Panc1 (cell line): Measurements from ENCODE around the gene AURKB. TPM values are rescaled to one million over a fixed set of nuclear protein-coding genes. Genes with fewer than 3 reads are reported as not detected.

ENCODE experiments used
- ATAC-seq: fragments of 200-7000 bp; cut with Tn5 transposase; 2 replicates; pipeline ENCODE4 v1.9.1; 2020; ENCODE audit warnings: mild to moderate bottlenecking, moderate library complexity
- BruUV-seq: library from RNA; stranded (reverse); fragments of 400-500 nt; replicated peaks from 2 replicates; lab custom pipeline; 2021; lab: Mats Ljungman, UMichigan
- CTCF ChIA-PET: fragments of 300-600 bp; sonication (Branson Sonifier 250); formaldehyde crosslinking; loops from one replicate; lab custom pipeline; 2022; ENCODE audit warnings: antibody characterized with exemption; lab: Charles Lee
- POLR2A ChIA-PET: fragments of 300-600 bp; sonication (Branson Sonifier 250); formaldehyde crosslinking; loops from one replicate; lab custom pipeline; 2022; ENCODE audit warnings: antibody characterized with exemption; lab: Charles Lee
- DNase-seq: peaks from one replicate; pipeline ENCODE4 v3.0.0-alpha.2; 2010; ENCODE audit warnings: low read depth, low spot score
- H3K27ac ChIP-seq: 2 replicates; pipeline ENCODE4 v1.5.1; 2011; ENCODE audit warnings: mild to moderate bottlenecking, low read length, inconsistent platforms
- H3K27me3 ChIP-seq: fragments of 200-500 bp; sonication (Bioruptor generic); 2 replicates; pipeline ENCODE4 v1.6.0; 2014; ENCODE audit warnings: low read length, inconsistent platforms; ENCODE audit not compliant: control insufficient read depth, insufficient read depth
- H3K36me3 ChIP-seq: fragments of 200-500 bp; sonication (Bioruptor generic); 2 replicates; pipeline ENCODE4 v1.5.1; 2014; ENCODE audit warnings: inconsistent platforms, mild to moderate bottlenecking, low read length, moderate library complexity; ENCODE audit not compliant: control insufficient read depth, insufficient read depth
- H3K4me1 ChIP-seq: 2 replicates; pipeline ENCODE4 v1.5.1; 2011; ENCODE audit warnings: inconsistent platforms, mild to moderate bottlenecking, low read length, moderate library complexity; ENCODE audit not compliant: control insufficient read depth, insufficient read depth
- H3K4me3 ChIP-seq, 2 experiments: 2 replicates each; pipeline ENCODE4 v1.5.1; 2011 to 2012; ENCODE audit warnings: low read depth in 2 of 2, low read length in 2 of 2, mild to moderate bottlenecking in 2 of 2, inconsistent platforms in 1 of 2, moderate library complexity in 1 of 2
- H3K9me3 ChIP-seq: fragments of 200-500 bp; sonication (Bioruptor generic); 2 replicates; pipeline ENCODE4 v1.5.1; 2014; ENCODE audit warnings: low read depth, mild to moderate bottlenecking, inconsistent platforms, low read length, moderate library complexity; ENCODE audit not compliant: control insufficient read depth, insufficient read depth
- CTCF ChIP-seq: fragments of 450-650 bp; IDR thresholded peaks from 2 replicates; pipeline ENCODE4 v1.5.1; 2017; ENCODE audit warnings: mild to moderate bottlenecking
- POLR2AphosphoS5 ChIP-seq: IDR thresholded peaks from 2 replicates; pipeline ENCODE4 v1.6.1; 2012; ENCODE audit warnings: mild to moderate bottlenecking, low read depth, low read length, moderate library complexity
- REST ChIP-seq, 2 experiments: IDR thresholded peaks; 2 replicates each; pipeline ENCODE4 v1.6.1; 2011 to 2012; ENCODE audit warnings: low read depth in 2 of 2, control low read depth in 1 of 2, low read length in 1 of 2, mild to moderate bottlenecking in 1 of 2, moderate library complexity in 1 of 2; ENCODE audit not compliant: insufficient read depth in 1 of 2
- SIN3A ChIP-seq: IDR thresholded peaks from 2 replicates; pipeline ENCODE4 v1.6.1; 2012; ENCODE audit warnings: low read depth, mild to moderate bottlenecking, low read length, moderate library complexity, borderline replicate concordance; ENCODE audit not compliant: insufficient read depth
- TCF7L2 ChIP-seq: IDR thresholded peaks from 2 replicates; pipeline ENCODE4 v1.6.1; 2011; ENCODE audit warnings: mild to moderate bottlenecking, low read depth, low read length, inconsistent platforms
- in situ Hi-C: cut with HindIII; loops from 2 replicates; pipeline ENCODE4 v1.10.0; 2016; ENCODE audit warnings: low sequenced_read_pairs, low pct_unique_long_range_greater_than_20kb
- intact Hi-C: fragments of 100-400 bp; cut with micrococcal nuclease; formaldehyde crosslinking; loops from one replicate; pipeline ENCODE4 v1.10.0; 2022; ENCODE audit not compliant: unreplicated experiment
- total RNA-seq: library from RNA; stranded (reverse); gene quantifications from one replicate; pipeline ENCODE4 v1.2.1, GENCODE V29; 2021; ENCODE audit not compliant: unreplicated experiment

AURKB gene
- total RNA-seq, 1 experiment from 2014 or later: 85.8 TPM

- Histone ChIP-seq H3K27ac (no peak overlapping the region), H3K9me3 (no peaks in the 10 kb centered on the region), H3K4me1 (peaks cover 17% of the 10 kb centered on the region), H3K36me3 (peaks cover 4% of the 10 kb centered on the region), H3K27me3 (no peaks in the 10 kb centered on the region), H3K4me3 (no peak overlapping the region)
- DNase-seq: no peak
- no TSS peak for BruUV-seq
- no peak for ATAC-seq
- TF ChIP-seq CTCF: no peak
- TF ChIP-seq TCF7L2: no peak
- intact Hi-C loops: no loop called here
- ChIA-PET CTCF (no interaction called here), POLR2A (interaction anchor here (0.6 kb wide), 1 partner anchor 135 kb away, joined by 10 read pairs; no protein-coding TSS in a partner anchor)
- in situ Hi-C loops: no loop called here
Measured at GRCh38 chr17:8206536-8206935, 3.8 kb downstream of the AURKB start.

- no peak for TF ChIP-seq TCF7L2
- no peak for TF ChIP-seq CTCF
- TF ChIP-seq REST (IDR thresholded peaks at IDR 0.05; ENCODE audit: insufficient read depth in 1 of 2, low read depth in 2 of 2, low read length in 1 of 2): no peak
- TF ChIP-seq SIN3A: 0 out of 2 replicates have a peak, but pooled peaks have one; percentile 22
- TF ChIP-seq POLR2AphosphoS5: peak; percentile 58; the same call in 1 of the 2 replicates
- in situ Hi-C loops (no loop called here), intact Hi-C loops (no loop called here)
- Histone ChIP-seq H3K27me3 (no peaks in the 10 kb centered on the region), H3K9me3 (no peaks in the 10 kb centered on the region), H3K36me3 (peaks cover 4% of the 10 kb centered on the region), H3K4me1 (peaks cover 12% of the 10 kb centered on the region), H3K4me3 (no peak overlapping the region), H3K27ac (no peak overlapping the region)
- CTCF ChIA-PET: no interaction called here
- no TSS peak for BruUV-seq
- DNase-seq: no peak
- ATAC-seq: no peak
- POLR2A ChIA-PET: no interaction called here
Measured at GRCh38 chr17:8204761-8205555, 5.4 kb downstream of the AURKB start.
